Activated effector memory CD4-positive, alpha-beta T cell treated with Interleukin-2 at 50 U/mL for 16 hours (primary cell): Measurements from ENCODE around the gene SH3D19.
"Not testable (repeated sequence)": the region's sequence is repeated elsewhere in the genome, so short reads cannot be mapped to it uniquely, and the experiment has no call there.

ENCODE experiments used
- DNase-seq: peaks from one replicate; pipeline ENCODE4 v3.0.0-alpha.2; 2020

The SH3D19 gene

DNA sequence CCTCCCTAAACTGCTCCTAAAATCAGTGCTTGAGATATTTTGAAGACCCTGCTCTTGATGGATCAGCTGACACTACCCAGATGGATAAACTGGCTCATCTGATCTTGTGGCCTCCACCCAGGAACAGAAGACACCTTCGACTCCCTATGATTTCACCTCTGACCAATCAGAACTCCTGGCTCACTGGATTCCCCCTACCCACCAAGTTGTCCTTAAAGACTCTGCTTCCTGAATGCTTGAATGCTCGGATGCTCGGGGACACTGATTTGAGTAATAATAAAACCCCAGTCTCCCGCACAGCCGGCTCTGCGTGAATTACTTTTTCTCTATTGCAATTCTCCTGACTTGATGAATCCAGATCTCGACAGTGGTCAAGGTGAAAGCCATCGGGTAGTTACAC is 237.9 kb downstream of the SH3D19 start:
- DNase-seq: no peak

DNA sequence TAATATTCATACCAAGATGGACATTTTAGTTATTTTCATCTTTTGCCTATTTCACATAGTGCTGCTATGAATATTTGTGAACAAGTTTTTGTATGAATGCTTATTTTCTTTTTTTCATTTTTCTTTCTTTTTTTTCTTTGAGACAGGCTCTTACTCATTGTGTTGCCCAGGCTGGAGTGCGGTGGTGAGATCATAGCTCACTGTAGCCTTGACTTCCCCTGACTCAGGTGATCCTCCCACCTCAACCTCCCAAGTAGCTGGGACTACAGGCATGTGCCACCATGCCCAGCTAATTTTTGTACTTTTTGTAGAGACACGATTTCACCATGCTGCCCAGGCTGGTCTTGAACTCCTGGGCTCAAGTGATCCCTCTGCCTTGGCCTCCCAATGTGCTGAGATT is 247.4 kb downstream of the SH3D19 start:
- not testable (repeated sequence) for DNase-seq

DNA sequence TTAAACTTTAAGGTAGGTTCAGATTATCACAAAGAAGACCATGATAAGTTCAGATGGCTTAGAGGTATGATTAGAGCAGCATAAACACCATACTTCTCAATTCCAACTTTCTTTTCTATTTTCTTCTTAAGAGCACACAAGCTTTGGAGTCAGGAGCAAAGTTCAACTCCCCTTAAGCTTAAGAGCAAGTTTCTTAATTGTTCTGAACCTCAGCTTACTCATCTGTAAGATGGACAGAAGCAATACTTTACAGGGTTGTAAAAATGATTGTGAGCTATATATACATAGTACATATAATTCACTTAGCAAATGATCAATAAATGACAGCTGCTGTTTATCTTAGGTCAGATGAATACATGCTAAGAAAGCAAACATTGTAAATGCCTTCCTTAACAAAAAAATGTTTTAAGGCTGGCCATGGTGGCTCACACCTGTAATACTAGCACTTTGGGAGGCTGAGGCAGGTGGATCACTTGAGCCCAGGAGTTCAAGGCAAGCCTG is 250.9 kb downstream of the SH3D19 start:
- DNase-seq: no peak
